HS-5 (cell line): ENCODE data around the gene SYT17.

Experiments used
- DNase-seq: peaks from one replicate; pipeline ENCODE4 v3.0.0-alpha.2; 2012; ENCODE audit warnings: low read depth

Gene SYT17

DNA sequence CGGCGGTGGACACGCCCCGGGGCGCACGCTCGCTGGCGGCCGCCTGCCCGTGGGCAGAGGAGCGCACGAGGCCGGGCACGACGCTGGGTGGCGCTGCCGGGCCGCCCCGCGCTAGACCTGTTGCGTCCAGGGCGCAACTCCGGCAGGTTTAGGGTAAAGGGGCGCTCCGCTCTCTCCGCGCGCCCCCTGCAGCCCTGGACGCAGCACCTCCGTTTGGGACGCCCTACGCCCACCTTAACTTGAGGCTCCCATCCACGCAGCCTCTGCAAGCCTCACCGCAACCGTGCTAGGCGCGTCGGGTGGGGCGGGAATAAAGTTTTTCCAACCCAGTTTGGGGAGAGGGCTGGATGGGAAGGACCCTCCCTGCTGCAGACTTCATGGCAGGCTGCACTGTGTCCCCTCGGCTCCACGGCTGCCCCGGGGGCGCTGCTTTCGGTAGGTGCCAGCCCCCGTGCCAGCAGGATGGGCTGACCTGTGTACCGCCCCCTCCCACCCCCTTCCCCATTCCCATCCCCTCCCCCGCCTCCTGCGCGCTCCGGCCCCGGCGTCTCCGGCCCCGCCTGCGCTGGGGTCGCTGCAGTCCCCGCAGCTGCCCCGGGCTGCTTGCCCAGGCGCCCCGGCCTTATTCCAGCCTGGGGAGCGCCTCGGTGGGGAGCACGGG lies at the start of gene SYT17:
Gene SYT17 (plus strand): TSS at position 531 of the 661 bp plus-strand sequence. CDS start 407 bp downstream, outside the sequence.
- peak; percentile 8 for DNase-seq

DNA sequence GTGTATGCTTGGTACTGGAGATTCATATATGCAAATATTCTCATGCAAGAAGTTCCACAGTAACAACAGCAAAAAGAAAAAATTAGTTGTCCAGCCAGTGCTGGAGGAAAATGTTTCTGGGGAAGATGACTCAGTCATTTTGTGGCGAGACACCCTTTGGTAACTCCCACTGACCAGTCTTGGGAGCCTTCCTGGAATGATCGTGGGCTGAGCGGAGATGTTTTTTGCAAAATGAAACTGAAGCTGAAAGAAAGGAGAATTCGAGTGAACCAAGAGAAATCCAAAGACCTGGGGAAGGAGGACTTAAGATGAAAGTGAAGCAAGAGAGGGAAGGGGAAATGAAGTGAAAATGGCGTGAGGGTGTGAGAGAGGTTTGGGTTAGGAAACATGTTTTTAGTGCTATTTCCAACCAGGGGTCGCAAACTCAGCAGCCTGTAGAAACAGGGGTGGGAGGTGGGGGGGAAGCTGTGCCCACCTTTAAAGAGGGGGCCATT lies 49.1 kb upstream of the SYT17 start:
- DNase-seq: peak; percentile 75

GRCh38 chr16:19119564-19119963 lies 48.5 kb upstream of the SYT17 start:
- DNase-seq: peak; percentile 75

GRCh38 chr16:19123535-19124178 lies 44.4 kb upstream of the SYT17 start:
- DNase-seq: no peak

- DNase-seq: no peak
Observed at GRCh38 chr16:19126300-19126699, 41.7 kb upstream of the SYT17 start.

GRCh38 chr16:19127205-19127604 lies 40.8 kb upstream of the SYT17 start:
- DNase-seq: no peak

DNA sequence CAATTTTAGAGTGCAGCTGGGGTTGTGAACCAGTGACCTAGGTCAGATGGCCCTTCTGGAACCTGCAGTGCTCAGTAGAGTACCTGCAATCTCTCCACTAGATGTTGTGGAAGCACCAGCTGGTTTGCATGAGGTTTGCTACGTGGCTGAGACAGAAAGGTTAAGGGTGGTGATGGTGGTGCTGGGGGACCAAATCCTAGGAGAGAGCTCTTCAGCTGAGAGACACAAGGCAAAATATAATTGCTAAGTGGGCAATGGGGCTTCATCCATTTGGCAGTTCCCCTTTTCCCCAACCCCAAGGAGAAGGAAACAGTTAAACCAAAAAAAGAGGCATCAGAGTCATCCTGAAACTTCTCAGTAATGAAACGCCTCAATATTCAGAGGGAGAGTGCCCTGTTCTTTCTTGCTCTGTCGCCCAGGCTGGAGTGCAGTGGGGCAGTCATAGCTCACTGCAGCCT lies 40.3 kb upstream of the SYT17 start:
- no peak for DNase-seq

DNA sequence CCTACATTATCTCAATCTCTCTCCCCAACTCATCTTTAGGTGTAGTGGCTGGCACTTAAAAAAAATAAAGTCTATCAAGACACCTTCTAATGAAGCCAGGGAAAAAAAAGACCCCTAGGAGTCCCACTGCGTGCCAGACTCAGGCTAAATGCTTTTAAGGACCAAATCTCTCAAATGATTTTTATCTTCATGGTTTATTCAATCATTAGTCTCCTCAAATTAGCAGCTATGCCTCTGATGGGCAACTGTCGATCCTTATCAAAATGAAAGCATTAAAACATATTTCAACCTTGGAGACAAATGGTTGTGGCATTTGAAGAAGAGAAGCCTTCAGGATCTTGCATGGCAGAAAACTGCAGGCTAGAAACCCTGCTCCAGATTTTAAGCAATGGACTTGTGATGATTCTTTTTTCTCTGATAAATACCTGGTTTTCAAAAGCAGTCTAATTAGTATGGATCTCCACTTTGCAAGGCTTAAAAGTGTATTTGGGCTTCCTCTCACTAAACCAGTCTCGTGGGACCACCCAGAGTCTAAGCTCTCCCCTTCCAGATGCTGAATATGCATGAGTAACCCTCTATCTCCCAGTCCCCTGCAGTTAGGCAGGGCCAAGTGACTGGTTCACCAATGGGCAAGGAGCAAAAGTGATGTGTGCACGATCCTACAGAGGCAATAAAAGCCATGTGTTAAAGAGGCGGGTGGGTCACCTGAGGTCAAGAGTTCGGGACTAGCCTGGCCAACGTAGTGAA lies 39.4 kb upstream of the SYT17 start:
- DNase-seq: no peak

DNA sequence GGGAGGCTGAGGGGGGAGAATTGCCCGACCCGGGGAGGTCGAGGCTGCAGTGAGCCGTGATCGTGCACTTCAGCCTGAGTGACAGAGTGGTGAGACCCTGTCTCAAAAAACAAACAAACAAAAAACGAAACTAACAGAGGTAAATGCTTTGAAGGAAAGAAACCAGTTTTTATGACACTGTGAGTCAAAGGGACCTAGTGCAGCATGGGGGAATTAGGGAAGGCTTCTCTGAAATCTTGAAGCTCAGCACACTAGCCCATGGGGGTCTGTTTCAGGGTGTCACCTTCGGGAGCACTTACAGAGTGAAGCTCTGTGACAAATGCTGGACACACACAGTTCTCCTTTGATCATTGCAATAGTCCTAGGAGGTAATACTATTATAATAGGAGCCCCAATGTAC lies 37.7 kb upstream of the SYT17 start:
- no peak for DNase-seq

DNA sequence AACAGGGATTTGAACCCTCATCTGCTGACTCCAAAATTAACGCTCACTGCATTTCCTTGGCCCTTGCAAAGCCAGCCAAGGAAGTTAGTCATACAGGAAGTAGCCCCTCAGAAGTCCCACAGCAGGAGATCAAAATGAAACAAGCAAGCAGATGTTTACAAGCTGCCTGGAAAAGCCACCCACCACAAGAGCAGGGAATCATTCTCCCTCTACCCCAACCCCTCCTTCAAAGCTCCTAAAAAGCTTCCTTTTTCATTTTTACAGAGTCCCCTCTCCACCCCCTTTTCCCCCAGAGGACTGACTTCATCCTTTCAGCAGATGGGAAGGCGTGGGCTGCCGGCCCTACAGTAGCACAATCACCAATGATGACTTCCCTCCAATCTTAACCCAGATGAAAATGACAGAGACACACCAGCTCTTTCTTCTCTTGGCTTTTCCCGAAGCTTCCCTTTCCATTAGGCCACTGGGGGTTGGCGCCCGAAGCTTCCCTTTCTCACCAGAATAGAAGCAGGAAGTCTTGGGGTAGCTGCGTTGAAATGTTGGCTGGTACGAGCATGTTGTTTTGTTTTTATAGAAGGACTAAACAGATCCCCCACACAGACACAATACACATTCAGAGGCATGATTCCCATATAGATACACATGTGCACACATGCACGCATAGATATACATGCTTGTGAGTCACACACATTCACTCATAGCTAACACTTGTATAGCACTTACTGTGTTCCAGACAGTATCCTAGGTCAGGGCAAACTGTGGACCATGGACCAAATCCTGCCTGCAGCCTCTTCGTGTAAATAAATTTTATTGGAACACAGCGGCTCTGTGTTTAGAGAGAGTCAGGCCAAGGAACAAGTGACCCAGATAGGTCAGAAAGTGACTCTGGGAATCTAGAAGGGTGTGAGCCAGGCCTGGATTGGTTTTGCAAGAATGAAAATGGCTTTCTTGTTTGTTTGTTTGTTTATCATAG lies 36.9 kb upstream of the SYT17 start:
- DNase-seq: no peak

- no peak for DNase-seq
Observed at GRCh38 chr16:19131825-19132218, 36.2 kb upstream of the SYT17 start.

DNA sequence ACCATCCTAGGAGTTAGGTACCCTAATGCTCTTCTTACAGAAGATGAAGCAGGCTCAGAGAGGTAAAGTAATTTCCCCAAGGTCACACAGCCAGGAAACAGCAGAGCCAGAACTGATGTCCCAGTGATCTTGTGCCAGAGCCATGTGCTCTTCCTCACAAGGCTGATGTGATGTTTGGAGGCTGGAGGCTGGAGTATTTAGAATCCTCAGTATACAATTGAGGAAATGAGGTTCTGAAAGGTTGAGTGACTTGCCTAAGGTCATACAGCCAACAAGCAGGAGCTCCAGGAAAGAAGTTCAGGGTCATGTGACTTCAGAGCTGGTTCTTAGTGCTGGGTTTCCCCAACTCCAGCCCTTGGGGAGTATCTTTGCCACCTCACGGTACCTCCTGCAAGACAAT lies 35.8 kb upstream of the SYT17 start:
- no peak for DNase-seq

DNA sequence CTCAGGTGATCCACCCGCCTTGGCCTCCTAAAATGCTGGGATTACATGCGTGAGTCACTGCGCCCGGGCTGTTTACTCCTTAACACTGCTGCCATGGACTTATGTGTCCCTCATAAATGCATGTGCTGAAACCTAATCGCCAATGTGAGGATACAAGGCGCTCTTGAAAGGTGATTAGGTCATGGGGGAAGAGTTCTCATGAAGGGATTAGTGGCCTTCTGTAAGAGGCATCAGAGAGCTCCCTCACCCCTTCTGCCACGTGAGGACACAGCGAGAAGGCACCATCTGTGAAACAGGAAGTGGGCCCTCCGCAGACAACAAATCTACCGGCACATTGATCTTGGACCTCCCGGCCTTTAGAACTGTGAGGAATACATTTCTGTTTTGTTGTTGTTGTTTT lies 35.1 kb upstream of the SYT17 start:
- DNase-seq: no peak

- no peak for DNase-seq
Observed at GRCh38 chr16:19133600-19133999, 34.4 kb upstream of the SYT17 start.

DNA sequence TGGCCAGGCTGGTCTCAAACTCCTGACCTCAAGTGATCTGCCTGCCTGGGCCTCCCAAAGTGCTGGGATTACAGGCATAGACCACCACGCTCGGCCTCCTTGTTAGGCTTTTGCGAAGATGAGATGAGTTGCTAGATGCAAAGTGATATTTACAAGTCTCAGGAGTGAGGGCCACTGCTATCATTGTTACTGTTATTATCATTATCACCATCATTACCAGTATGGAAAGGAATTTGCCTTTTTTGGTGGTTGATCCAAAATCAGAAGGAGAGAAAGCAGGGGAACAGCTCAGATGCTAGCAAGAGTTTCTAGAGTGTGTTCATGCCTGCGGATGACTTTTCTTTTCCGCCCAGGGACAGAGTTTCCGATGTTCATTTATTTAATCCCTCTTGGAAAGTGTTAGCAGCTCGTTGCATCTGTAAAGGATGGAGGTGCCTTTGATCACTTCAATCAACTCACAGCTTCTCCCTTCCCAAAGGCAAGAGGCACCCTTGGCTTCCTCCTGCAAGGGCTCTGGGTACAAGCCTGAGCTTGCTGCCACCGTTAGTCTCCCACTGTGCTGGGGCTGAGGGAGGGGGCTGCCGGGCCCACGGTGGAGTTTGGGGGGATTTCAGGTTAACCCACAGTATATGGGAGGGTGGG lies 32.7 kb upstream of the SYT17 start:
- DNase-seq: no peak

- DNase-seq: no peak
Observed at GRCh38 chr16:19135896-19136438, 32.1 kb upstream of the SYT17 start.

- no peak for DNase-seq
Observed at GRCh38 chr16:19136549-19137196, 31.4 kb upstream of the SYT17 start.

- DNase-seq: no peak
Observed at GRCh38 chr16:19137201-19138128, 30.6 kb upstream of the SYT17 start.

- DNase-seq: no peak
Observed at GRCh38 chr16:19138601-19139000, 29.4 kb upstream of the SYT17 start.
